A549 (cell line): Measurements from ENCODE around the gene ATP6V1G3. TPM values are rescaled to one million over a fixed set of nuclear protein-coding genes. Genes with fewer than 3 reads are reported as not detected.
A peak's percentile ranks its signal among the peaks of the same experiment; 100 is the strongest.

Experiments
- ATAC-seq, 2 experiments: fragments of 200-7000 bp in 1 of 2; fragments of >200 bp in 1 of 2; cut with Nextera tagmentation in 1 of 2; cut with Tn5 transposase in 1 of 2; 3 replicates each; pipeline versions ENCODE4 v1.8.0 to v1.9.1; 2018 to 2020; ENCODE audit warnings: mild to moderate bottlenecking in 1 of 2, moderate library complexity in 1 of 2
- CTCF ChIA-PET: fragments of 300-600 bp; sonication (Branson Sonifier 250); formaldehyde crosslinking; extraction: SDS; loops from one replicate; lab custom pipeline; 2021; ENCODE audit warnings: antibody characterized with exemption, inconsistent platforms; lab: Yijun Ruan, JAX
- POLR2A ChIA-PET: fragments of 350-600 bp; formaldehyde crosslinking; extraction: SDS; loops from one replicate; lab custom pipeline; 2021; ENCODE audit warnings: antibody characterized with exemption, inconsistent platforms; lab: Yijun Ruan, JAX
- DNase-seq, 2 experiments: peaks; one replicate each; pipeline versions ENCODE4 v3.0.0 to v3.0.0-alpha.2; 2011 to 2016; ENCODE audit warnings: low read depth in 1 of 2, low spot score in 1 of 2
- FAIRE-seq: peaks from 2 replicates; lab custom pipeline; 2011; peaks lifted over from hg19 to GRCh38; lab: Jason Lieb, UNC
- H3K27ac ChIP-seq, 2 experiments: fragments of >200 bp; sonication (Bioruptor Twin); formaldehyde crosslinking; 3 replicates each; pipeline ENCODE4 v1.5.1; 2016 to 2017
- H3K4me1 ChIP-seq: fragments of >200 bp; sonication (Bioruptor Twin); formaldehyde crosslinking; 3 replicates; pipeline ENCODE4 v1.6.1; 2016
- H3K4me2 ChIP-seq: fragments of >200 bp; sonication (Bioruptor Twin); formaldehyde crosslinking; 3 replicates; pipeline ENCODE4 v1.6.1; 2016
- H3K4me3 ChIP-seq: fragments of >200 bp; sonication (Bioruptor Twin); formaldehyde crosslinking; 3 replicates; pipeline ENCODE4 v1.5.1; 2016
- H3K9me3 ChIP-seq: fragments of >200 bp; sonication (Bioruptor Twin); formaldehyde crosslinking; 3 replicates; pipeline ENCODE4 v1.6.1; 2016
- BHLHE40 ChIP-seq: IDR thresholded peaks from 2 replicates; pipeline ENCODE4 v1.6.1; 2012; ENCODE audit warnings: low read depth, low read length, inconsistent platforms
- CBX2 ChIP-seq: fragments of 200-600 bp; sonication (generic); IDR thresholded peaks from 2 replicates; pipeline ENCODE4 v1.6.1; 2016; ENCODE audit warnings: low read depth, mild to moderate bottlenecking, borderline replicate concordance
- CEBPB ChIP-seq, 2 experiments: fragments of >200 bp in 1 of 2; sonication (Bioruptor Twin) in 1 of 2; formaldehyde crosslinking in 1 of 2; IDR thresholded peaks; 2 replicates each; pipeline ENCODE4 v1.6.1; 2012 to 2016
- CHD4 ChIP-seq: fragments of 200-600 bp; sonication (generic); IDR thresholded peaks from 2 replicates; pipeline ENCODE4 v1.6.1; 2016; ENCODE audit warnings: antibody characterized with exemption, mild to moderate bottlenecking, borderline replicate concordance
- EP300 ChIP-seq, 2 experiments: fragments of >200 bp; sonication (Bioruptor Twin); formaldehyde crosslinking; IDR thresholded peaks; 2 replicates in 1 of 2; 3 replicates in 1 of 2; pipeline ENCODE4 v1.6.1; 2016 to 2017
- FOSL2 ChIP-seq, 2 experiments: fragments of 450-650 bp in 1 of 2; fragments of >200 bp in 1 of 2; sonication (Bioruptor Twin) in 1 of 2; formaldehyde crosslinking; IDR thresholded peaks; 2 replicates each; pipeline versions ENCODE4 v1.5.0 to v1.6.1; 2016 to 2020; ENCODE audit warnings: mild to moderate bottlenecking in 1 of 2, moderate library complexity in 1 of 2
- HOXA7 ChIP-seq: fragments of 250-450 bp; sonication (Bioruptor Pico); IDR thresholded peaks from 2 replicates; pipeline ENCODE4 v1.5.0; 2020; ENCODE audit warnings: mild to moderate bottlenecking, moderate library complexity
- HOXB13 ChIP-seq: fragments of 250-450 bp; sonication (Bioruptor Pico); IDR thresholded peaks from 2 replicates; pipeline ENCODE4 v1.5.0; 2020; ENCODE audit warnings: low read depth, mild to moderate bottlenecking, moderate library complexity
- JUNB ChIP-seq: fragments of >200 bp; sonication (Bioruptor Twin); formaldehyde crosslinking; IDR thresholded peaks from 2 replicates; pipeline ENCODE4 v1.6.1; 2016
- KDM5A ChIP-seq: fragments of 200-600 bp; sonication (generic); IDR thresholded peaks from 2 replicates; pipeline ENCODE4 v1.6.1; 2016; ENCODE audit warnings: antibody characterized with exemption, mild to moderate bottlenecking
- MAFK ChIP-seq: fragments of 450-650 bp; IDR thresholded peaks from 2 replicates; pipeline ENCODE4 v1.6.1; 2014; ENCODE audit not compliant: partially characterized antibody
- NFE2L2 ChIP-seq: fragments of 150-350 bp; conservative IDR thresholded peaks from 2 replicates; pipeline ENCODE4 v1.6.1; 2014; ENCODE audit warnings: low read length
- NPAS2 ChIP-seq: fragments of 250-450 bp; sonication (Bioruptor Pico); IDR thresholded peaks from 2 replicates; pipeline ENCODE4 v1.8.0; 2022; ENCODE audit warnings: mild to moderate bottlenecking, moderate library complexity, borderline replicate concordance
- RARB ChIP-seq: fragments of 250-450 bp; sonication (Bioruptor Pico); IDR thresholded peaks from 2 replicates; pipeline ENCODE4 v1.8.0; 2021; ENCODE audit warnings: mild to moderate bottlenecking, moderate library complexity
- RNF2 ChIP-seq: fragments of 200-600 bp; sonication (generic); IDR thresholded peaks from 2 replicates; pipeline ENCODE4 v1.6.1; 2016; ENCODE audit warnings: low read depth, mild to moderate bottlenecking, antibody characterized with exemption, moderate library complexity, borderline replicate concordance
- SMC3 ChIP-seq: fragments of >200 bp; sonication (Bioruptor Twin); formaldehyde crosslinking; IDR thresholded peaks from 3 replicates; pipeline ENCODE4 v1.6.1; 2018; ENCODE audit warnings: inconsistent platforms
- TP53 ChIP-seq: fragments of 250-450 bp; sonication (Bioruptor Pico); IDR thresholded peaks from 2 replicates; pipeline ENCODE4 v1.5.0; 2021; ENCODE audit warnings: mild to moderate bottlenecking, moderate library complexity
- USF2 ChIP-seq: fragments of 450-650 bp; IDR thresholded peaks from 2 replicates; pipeline ENCODE4 v1.6.1; 2014; ENCODE audit warnings: antibody characterized with exemption
- ZFP36 ChIP-seq: fragments of 450-650 bp; IDR thresholded peaks from 2 replicates; pipeline ENCODE4 v1.6.1; 2014; ENCODE audit warnings: borderline replicate concordance; ENCODE audit not compliant: partially characterized antibody
- ZSCAN20 ChIP-seq: fragments of 250-450 bp; sonication (Bioruptor Pico); IDR thresholded peaks from 2 replicates; pipeline ENCODE4 v1.8.0; 2022; ENCODE audit warnings: mild to moderate bottlenecking, moderate library complexity
- WGBS: methylation state at CpG from one replicate; pipeline ENCODE4 v1.1.6; 2017; ENCODE audit errors: missing lambda C conversion rate; 5-methylcytosine and 5-hydroxymethylcytosine counted together
- polyA plus RNA-seq, 4 experiments: library from polyadenylated mRNA; depleted of rRNA in 3 of 4; stranded (reverse); fragments of >200 nt; fragmentation: RNase III in 1 of 4; extraction: RNeasy Plus Mini Kit Qiagen cat#74134 plus additional on column Dnase treatment in 1 of 4; gene quantifications; 2 replicates in 3 of 4; 3 replicates in 1 of 4; pipeline ENCODE4 v1.2.3, GENCODE V29; 2011 to 2017
- TF ChIP-seq, protein P1 (sequence below): IDR thresholded peaks from 2 replicates; pipeline ENCODE4 v1.6.1; 2012
- TF ChIP-seq, protein P2 (sequence below): IDR thresholded peaks from 2 replicates; pipeline ENCODE4 v1.6.1; 2012; ENCODE audit warnings: low read depth, borderline replicate concordance

Gene ATP6V1G3
- polyA plus RNA-seq, 2 of the 4 experiments (the other 2 are of a cell fraction): not detected

DNA sequence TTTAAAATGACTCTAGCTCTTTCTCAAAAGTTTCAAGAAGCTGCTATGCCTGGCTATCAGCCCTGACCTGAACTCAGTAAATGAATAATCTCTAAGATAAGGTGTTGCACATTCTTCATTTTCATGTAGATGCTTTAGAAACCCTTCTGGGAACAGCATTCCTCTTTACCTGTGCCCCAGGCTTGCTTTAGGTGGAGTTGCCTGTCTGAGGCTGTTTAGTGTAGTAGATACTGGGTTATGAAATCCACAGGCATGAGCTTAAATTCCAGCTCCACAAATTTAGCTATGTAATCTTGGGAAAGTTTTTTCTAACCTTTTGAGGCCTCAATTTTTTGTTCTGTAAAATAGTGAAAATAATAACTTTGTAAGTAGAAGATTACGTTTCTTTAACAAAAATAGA is 41.6 kb downstream of the ATP6V1G3 start:
- POLR2A ChIA-PET: no interaction called here
- DNase-seq: no peak
- H3K27ac ChIP-seq: no peak overlapping the region
- 72% methylated on average over 1 of the region's 1 CpG for WGBS
- H3K4me1 ChIP-seq: peaks cover 23% of the 10 kb centered on the region; the same call in 2 of the 3 replicates
- TF ChIP-seq RNF2 (no peak), HOXB13 (CRISPR knock-in tag) (no peak), KDM5A (no peak), HOXA7 (CRISPR knock-in tag) (no peak), RARB (CRISPR knock-in tag) (no peak)
- TF ChIP-seq, all 56 proteins: peak for 0
- CTCF ChIA-PET: interaction anchor here (1.0 kb wide), 1 partner anchor 23 kb away, joined by 3 read pairs; no protein-coding TSS in a partner anchor
- H3K9me3 ChIP-seq: peaks cover 5% of the 10 kb centered on the region; the same call in 1 of the 3 replicates
- FAIRE-seq (no peak), ATAC-seq (no peak)
- no peak overlapping the region for H3K4me3 ChIP-seq
- no peak overlapping the region for H3K4me2 ChIP-seq

DNA sequence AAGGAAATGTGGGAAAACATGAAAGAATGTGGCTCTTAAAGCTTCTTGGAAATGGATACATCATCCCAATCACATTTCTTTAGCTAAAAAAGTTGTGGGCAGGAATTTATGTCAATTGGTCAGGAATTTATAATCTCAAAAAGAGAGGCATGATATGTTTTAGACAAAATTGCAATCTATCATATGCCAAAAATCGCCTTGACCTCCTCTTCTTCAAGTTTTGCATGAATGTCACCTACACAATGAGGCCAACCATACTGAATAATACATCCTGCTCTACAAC is 42.4 kb downstream of the ATP6V1G3 start:
- ATAC-seq (no peak), FAIRE-seq (no peak)
- no peak for TF ChIP-seq ZSCAN20 (CRISPR knock-in tag)
- no peak for TF ChIP-seq MAFK
- TF ChIP-seq ZFP36: no peak
- no peak for TF ChIP-seq NPAS2
- no peak for TF ChIP-seq CEBPB (IDR thresholded peaks at IDR 0.05)
- TF ChIP-seq CBX2: no peak
- no peak for TF ChIP-seq EP300 (IDR thresholded peaks at IDR 0.05)
- TF ChIP-seq CHD4: no peak
- no peak for TF ChIP-seq BHLHE40
- TF ChIP-seq, protein P1, sequence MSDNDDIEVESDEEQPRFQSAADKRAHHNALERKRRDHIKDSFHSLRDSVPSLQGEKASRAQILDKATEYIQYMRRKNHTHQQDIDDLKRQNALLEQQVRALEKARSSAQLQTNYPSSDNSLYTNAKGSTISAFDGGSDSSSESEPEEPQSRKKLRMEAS: no peak
- TF ChIP-seq USF2: no peak
- TF ChIP-seq, protein P2, sequence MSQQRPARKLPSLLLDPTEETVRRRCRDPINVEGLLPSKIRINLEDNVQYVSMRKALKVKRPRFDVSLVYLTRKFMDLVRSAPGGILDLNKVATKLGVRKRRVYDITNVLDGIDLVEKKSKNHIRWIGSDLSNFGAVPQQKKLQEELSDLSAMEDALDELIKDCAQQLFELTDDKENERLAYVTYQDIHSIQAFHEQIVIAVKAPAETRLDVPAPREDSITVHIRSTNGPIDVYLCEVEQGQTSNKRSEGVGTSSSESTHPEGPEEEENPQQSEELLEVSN: no peak
- TF ChIP-seq SMC3: no peak
- TF ChIP-seq, all 56 proteins: peak for 0
- H3K4me1 ChIP-seq: peaks cover 28% of the 10 kb centered on the region; the same call in 2 of the 3 replicates
- no peaks in the 10 kb centered on the region for H3K9me3 ChIP-seq
- H3K27ac ChIP-seq: peak overlapping the region in 1 of 2 experiments; percentile 31; a peak in 2 of 6 replicates
- no peak overlapping the region for H3K4me3 ChIP-seq
- 76% methylated on average over 1 of the region's 1 CpG for WGBS
- ChIA-PET CTCF (no interaction called here), POLR2A (no interaction called here)
- no peak overlapping the region for H3K4me2 ChIP-seq
- no peak for DNase-seq

- FAIRE-seq (no peak), DNase-seq (no peak), ATAC-seq (peak; percentile 16 to 45; a peak in 2 of 6 replicates)
- Histone ChIP-seq H3K4me2 (peak overlapping the region; percentile 27), H3K9me3 (no peaks in the 10 kb centered on the region), H3K4me1 (peaks cover 28% of the 10 kb centered on the region; the same call in 2 of the 3 replicates), H3K27ac (peak overlapping the region; percentile 2 to 31; a peak in 3 of 6 replicates), H3K4me3 (no peak overlapping the region)
- WGBS: 70% methylated on average over 3 of the region's 3 CpGs
- ChIA-PET POLR2A (no interaction called here), CTCF (no interaction called here)
- TF ChIP-seq, protein P2: no peak
- peak; percentile 93 for TF ChIP-seq MAFK
- TF ChIP-seq TP53 (CRISPR knock-in tag): no peak
- TF ChIP-seq FOSL2 (IDR thresholded peaks at IDR 0.05): peak; percentile 32; the same call in 1 of the 2 replicates
- peak; percentile 71; the same call in 1 of the 2 replicates for TF ChIP-seq FOSL2 (CRISPR knock-in tag; IDR thresholded peaks at IDR 0.05)
- TF ChIP-seq NFE2L2: peak; percentile 84
- TF ChIP-seq, protein P1: 0 out of 2 replicates have a peak, but pooled peaks have one; percentile 15
- TF ChIP-seq JUNB: no peak
Measured at GRCh38 chr1:198497326-198498102, 43.0 kb downstream of the ATP6V1G3 start.
